ENCODE data around the gene TMC2. TPM values are rescaled to one million over a fixed set of nuclear protein-coding genes. Genes with fewer than 3 reads are reported as not detected.

The TMC2 gene
- total RNA-seq, 1 experiment from 2014 or later: not detected

- Histone ChIP-seq H3K4me1 (ENCODE audit: low read length) (no peaks in the 10 kb centered on the region), H3K4me2 (ENCODE audit: low read depth, low read length, poor library complexity, severe bottlenecking) (no peak overlapping the region), H4K20me1 (ENCODE audit: insufficient read depth, low read depth, low read length) (no peaks in the 10 kb centered on the region), H3K27me3 (ENCODE audit: low read length) (no peaks in the 10 kb centered on the region), H2AFZ (ENCODE audit: low read length) (no peak overlapping the region), H3K36me3 (ENCODE audit: insufficient read depth, low read length) (no peaks in the 10 kb centered on the region), H3K27ac (ENCODE audit: low read length) (no peak overlapping the region), H3K9ac (ENCODE audit: low read length) (no peak overlapping the region), H3K9me2 (replicated peaks; ENCODE audit: insufficient read depth, low read length) (no peaks in the 10 kb centered on the region), H3K9me3 (ENCODE audit: low read length) (no peaks in the 10 kb centered on the region), H3K4me3 (ENCODE audit: low read length) (no peak overlapping the region), H3K79me2 (ENCODE audit: low read length) (no peaks in the 10 kb centered on the region)
- no peak for DNase-seq
These were observed 438 bp upstream of the TMC2 start for GRCh38 chr20:2535711-2536559.

DNA sequence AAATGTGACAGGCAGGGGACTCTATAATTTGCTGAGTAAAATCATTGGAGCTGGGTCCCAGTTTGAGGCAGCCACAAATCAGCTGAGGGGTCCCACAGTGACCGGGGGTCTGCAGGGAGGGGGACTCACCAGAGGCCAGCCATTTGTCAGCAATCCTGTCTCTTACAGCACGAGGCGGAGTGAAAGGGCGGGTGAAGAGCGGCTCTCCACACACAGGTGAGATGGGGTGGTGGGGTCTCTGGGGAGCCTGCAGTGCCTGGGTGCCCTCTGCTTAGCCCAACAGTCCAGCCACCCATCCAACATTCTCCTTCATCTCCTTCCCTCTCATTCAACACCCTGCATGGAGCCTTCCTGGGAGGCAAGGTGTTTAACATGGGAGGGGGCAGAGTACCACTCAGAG lies 728 bp downstream of the TMC2 start:
- no peak overlapping the region for H3K27ac ChIP-seq (ENCODE audit: low read length)
- H3K9me2 ChIP-seq (replicated peaks; ENCODE audit: insufficient read depth, low read length): no peaks in the 10 kb centered on the region
- no peak overlapping the region for H3K4me3 ChIP-seq (ENCODE audit: low read length)
- no peaks in the 10 kb centered on the region for H4K20me1 ChIP-seq (ENCODE audit: insufficient read depth, low read depth, low read length)
- H3K79me2 ChIP-seq (ENCODE audit: low read length): no peaks in the 10 kb centered on the region
- H3K9ac ChIP-seq (ENCODE audit: low read length): no peak overlapping the region
- no peak overlapping the region for H2AFZ ChIP-seq (ENCODE audit: low read length)
- H3K36me3 ChIP-seq (ENCODE audit: insufficient read depth, low read length): no peaks in the 10 kb centered on the region
- no peaks in the 10 kb centered on the region for H3K9me3 ChIP-seq (ENCODE audit: low read length)
- no peak overlapping the region for H3K4me2 ChIP-seq (ENCODE audit: low read depth, low read length, poor library complexity, severe bottlenecking)
- H3K27me3 ChIP-seq (ENCODE audit: low read length): no peaks in the 10 kb centered on the region
- no peaks in the 10 kb centered on the region for H3K4me1 ChIP-seq (ENCODE audit: low read length)
- no peak for DNase-seq

DNA sequence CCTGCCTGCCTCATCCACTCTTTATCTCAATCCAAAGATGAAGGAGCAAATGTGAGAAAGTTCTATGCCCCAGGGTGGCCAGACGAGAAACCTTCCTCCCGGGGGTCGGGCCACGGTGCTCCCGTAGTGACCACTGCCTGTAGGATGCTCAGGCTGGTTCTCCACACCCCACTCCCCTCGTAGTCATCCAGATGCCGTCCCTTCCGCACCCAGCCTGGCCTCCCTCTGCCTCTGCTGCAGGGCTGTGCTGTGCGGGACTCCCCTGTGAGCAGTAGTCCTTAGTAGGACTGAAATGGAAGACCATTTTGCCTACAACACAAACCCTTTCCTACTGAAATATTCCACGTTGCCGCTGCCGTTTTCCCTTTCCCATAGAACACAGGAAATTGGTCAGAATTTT lies 2.0 kb downstream of the TMC2 start:
- H4K20me1 ChIP-seq (ENCODE audit: insufficient read depth, low read depth, low read length): no peaks in the 10 kb centered on the region
- H3K9me2 ChIP-seq (replicated peaks; ENCODE audit: insufficient read depth, low read length): no peaks in the 10 kb centered on the region
- no peak overlapping the region for H3K9ac ChIP-seq (ENCODE audit: low read length)
- H3K4me3 ChIP-seq (ENCODE audit: low read length): no peak overlapping the region
- no peak overlapping the region for H3K27ac ChIP-seq (ENCODE audit: low read length)
- no peaks in the 10 kb centered on the region for H3K27me3 ChIP-seq (ENCODE audit: low read length)
- H3K4me1 ChIP-seq (ENCODE audit: low read length): no peaks in the 10 kb centered on the region
- no peak overlapping the region for H3K4me2 ChIP-seq (ENCODE audit: low read depth, low read length, poor library complexity, severe bottlenecking)
- DNase-seq: no peak
- H3K9me3 ChIP-seq (ENCODE audit: low read length): no peaks in the 10 kb centered on the region
- H3K79me2 ChIP-seq (ENCODE audit: low read length): no peaks in the 10 kb centered on the region
- no peaks in the 10 kb centered on the region for H3K36me3 ChIP-seq (ENCODE audit: insufficient read depth, low read length)
- H2AFZ ChIP-seq (ENCODE audit: low read length): no peak overlapping the region

DNA sequence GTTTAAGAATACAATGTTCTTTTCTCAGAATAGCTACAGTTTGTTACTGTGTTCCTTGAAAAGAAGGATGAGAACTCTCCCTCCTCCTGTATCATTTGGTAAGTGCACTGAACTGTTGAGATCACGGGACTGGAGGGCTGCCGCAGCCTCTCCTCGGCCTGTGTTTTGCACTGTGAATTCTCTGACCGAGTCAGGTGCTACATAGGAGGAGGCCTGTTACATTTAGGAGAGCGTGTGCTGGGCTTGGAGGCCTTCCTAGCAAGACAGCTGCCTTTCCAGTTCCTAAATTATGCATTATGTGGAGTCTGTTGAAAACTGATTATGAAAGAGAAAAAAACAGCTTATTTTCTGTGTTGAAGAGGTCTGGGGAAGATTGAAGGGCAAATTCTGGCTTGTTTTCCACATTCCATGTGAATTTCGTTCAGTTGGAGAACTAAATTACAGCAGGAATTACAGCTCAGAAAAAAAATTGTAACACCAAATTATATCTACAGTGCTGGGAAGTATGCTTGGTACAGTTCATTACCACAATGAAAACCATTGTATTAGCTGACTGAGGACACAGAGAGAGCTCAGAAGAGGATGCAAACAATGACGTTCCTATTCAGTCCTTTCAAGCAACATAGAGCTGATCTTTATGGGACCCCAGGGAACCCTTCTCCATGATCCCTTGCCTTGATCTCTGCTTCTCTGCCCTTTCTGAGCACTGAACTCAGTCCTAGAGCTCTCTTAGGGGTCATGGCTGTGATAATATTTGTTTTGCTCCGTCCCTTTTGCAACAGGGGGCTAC lies 2.8 kb downstream of the TMC2 start:
- H3K9ac ChIP-seq (ENCODE audit: low read length): no peak overlapping the region
- no peaks in the 10 kb centered on the region for H3K9me2 ChIP-seq (replicated peaks; ENCODE audit: insufficient read depth, low read length)
- H3K79me2 ChIP-seq (ENCODE audit: low read length): no peaks in the 10 kb centered on the region
- H3K9me3 ChIP-seq (ENCODE audit: low read length): no peaks in the 10 kb centered on the region
- no peak overlapping the region for H3K4me3 ChIP-seq (ENCODE audit: low read length)
- no peak overlapping the region for H3K4me2 ChIP-seq (ENCODE audit: low read depth, low read length, poor library complexity, severe bottlenecking)
- H3K36me3 ChIP-seq (ENCODE audit: insufficient read depth, low read length): no peaks in the 10 kb centered on the region
- no peaks in the 10 kb centered on the region for H4K20me1 ChIP-seq (ENCODE audit: insufficient read depth, low read depth, low read length)
- no peaks in the 10 kb centered on the region for H3K27me3 ChIP-seq (ENCODE audit: low read length)
- H3K4me1 ChIP-seq (ENCODE audit: low read length): no peaks in the 10 kb centered on the region
- DNase-seq: no peak
- no peak overlapping the region for H3K27ac ChIP-seq (ENCODE audit: low read length)
- H2AFZ ChIP-seq (ENCODE audit: low read length): no peak overlapping the region

DNA sequence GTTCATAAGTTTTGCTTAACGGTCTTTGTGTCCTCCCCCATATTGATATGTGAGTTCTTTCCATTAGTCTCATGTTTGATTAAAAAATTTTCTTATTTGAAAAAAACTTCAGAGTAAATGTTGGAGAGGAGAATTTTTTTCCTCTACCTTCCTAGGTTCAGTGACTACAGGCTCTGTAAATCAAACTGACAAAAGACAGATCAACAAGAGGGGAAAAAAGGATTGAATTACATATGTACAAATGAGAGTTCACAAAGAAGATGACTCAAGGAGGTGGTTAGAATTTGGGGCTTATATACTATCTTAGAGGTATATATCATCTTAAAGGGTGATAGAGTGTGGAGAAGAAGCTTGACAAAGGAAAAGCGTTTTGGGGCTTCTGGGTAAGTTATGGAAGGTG lies 5.6 kb downstream of the TMC2 start:
- no peak overlapping the region for H2AFZ ChIP-seq (ENCODE audit: low read length)
- H3K36me3 ChIP-seq (ENCODE audit: insufficient read depth, low read length): no peaks in the 10 kb centered on the region
- H3K27me3 ChIP-seq (ENCODE audit: low read length): no peaks in the 10 kb centered on the region
- no peaks in the 10 kb centered on the region for H4K20me1 ChIP-seq (ENCODE audit: insufficient read depth, low read depth, low read length)
- H3K4me3 ChIP-seq (ENCODE audit: low read length): no peak overlapping the region
- H3K9ac ChIP-seq (ENCODE audit: low read length): no peak overlapping the region
- H3K27ac ChIP-seq (ENCODE audit: low read length): no peak overlapping the region
- H3K4me1 ChIP-seq (ENCODE audit: low read length): no peaks in the 10 kb centered on the region
- H3K4me2 ChIP-seq (ENCODE audit: low read depth, low read length, poor library complexity, severe bottlenecking): no peak overlapping the region
- no peaks in the 10 kb centered on the region for H3K79me2 ChIP-seq (ENCODE audit: low read length)
- no peak for DNase-seq
- no peaks in the 10 kb centered on the region for H3K9me2 ChIP-seq (replicated peaks; ENCODE audit: insufficient read depth, low read length)
- no peaks in the 10 kb centered on the region for H3K9me3 ChIP-seq (ENCODE audit: low read length)

DNA sequence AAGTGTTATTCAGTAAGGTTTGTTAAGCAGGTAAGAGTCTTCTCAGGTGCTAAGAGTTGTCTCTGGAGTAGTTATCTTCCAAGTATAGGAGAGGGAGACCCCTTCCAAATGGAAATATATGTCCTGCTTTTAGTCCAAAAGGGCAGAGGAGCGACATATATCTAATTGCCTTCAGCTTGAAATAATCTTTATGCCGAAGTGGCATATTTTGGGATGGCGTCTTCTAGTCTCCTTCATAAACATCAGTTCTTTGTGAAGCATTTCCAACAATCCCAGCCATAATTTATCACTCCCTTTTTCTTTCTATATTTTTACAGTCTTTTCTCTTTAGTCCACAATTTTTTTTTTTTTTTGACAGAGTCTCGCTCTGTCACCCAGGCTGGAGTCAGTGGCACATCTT lies 6.0 kb downstream of the TMC2 start:
- Histone ChIP-seq H3K9ac (ENCODE audit: low read length) (no peak overlapping the region), H3K9me2 (replicated peaks; ENCODE audit: insufficient read depth, low read length) (no peaks in the 10 kb centered on the region)

DNA sequence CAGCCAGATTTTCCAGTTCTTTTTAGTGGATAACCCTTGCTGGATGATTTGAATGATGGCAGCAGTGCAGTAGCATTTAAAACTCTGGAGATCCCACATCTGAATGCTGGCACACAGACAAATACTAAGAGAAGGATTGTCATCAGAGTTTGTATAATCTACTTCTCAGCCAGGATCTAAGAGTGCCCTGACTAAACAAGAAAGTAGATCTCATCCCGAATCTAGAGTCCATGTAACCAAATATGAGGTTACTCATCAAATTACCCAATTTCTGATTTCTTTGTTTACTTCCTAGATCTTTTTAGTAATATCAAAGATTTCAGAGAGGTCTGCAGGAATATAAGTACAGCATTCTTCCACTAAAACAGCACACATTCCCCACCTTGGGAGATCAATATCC lies 7.8 kb downstream of the TMC2 start:
- no peaks in the 10 kb centered on the region for H3K36me3 ChIP-seq (ENCODE audit: insufficient read depth, low read length)
- H3K4me3 ChIP-seq (ENCODE audit: low read length): no peak overlapping the region
- H3K27me3 ChIP-seq (ENCODE audit: low read length): no peaks in the 10 kb centered on the region
- H3K9ac ChIP-seq (ENCODE audit: low read length): no peak overlapping the region
- no peaks in the 10 kb centered on the region for H3K4me1 ChIP-seq (ENCODE audit: low read length)
- DNase-seq: no peak
- no peaks in the 10 kb centered on the region for H3K79me2 ChIP-seq (ENCODE audit: low read length)
- no peak overlapping the region for H2AFZ ChIP-seq (ENCODE audit: low read length)
- no peaks in the 10 kb centered on the region for H3K9me2 ChIP-seq (replicated peaks; ENCODE audit: insufficient read depth, low read length)
- H3K4me2 ChIP-seq (ENCODE audit: low read depth, low read length, poor library complexity, severe bottlenecking): no peak overlapping the region
- no peaks in the 10 kb centered on the region for H3K9me3 ChIP-seq (ENCODE audit: low read length)
- H4K20me1 ChIP-seq (ENCODE audit: insufficient read depth, low read depth, low read length): no peaks in the 10 kb centered on the region
- H3K27ac ChIP-seq (ENCODE audit: low read length): no peak overlapping the region

More for the DNA sequence above, 6.0 kb downstream of the TMC2 start:
- Histone ChIP-seq H3K4me3 (ENCODE audit: low read length) (no peak overlapping the region), H3K27me3 (ENCODE audit: low read length) (no peaks in the 10 kb centered on the region), H3K27ac (ENCODE audit: low read length) (no peak overlapping the region), H3K36me3 (ENCODE audit: insufficient read depth, low read length) (no peaks in the 10 kb centered on the region), H3K9me3 (ENCODE audit: low read length) (no peaks in the 10 kb centered on the region), H3K79me2 (ENCODE audit: low read length) (no peaks in the 10 kb centered on the region), H4K20me1 (ENCODE audit: insufficient read depth, low read depth, low read length) (no peaks in the 10 kb centered on the region), H3K4me2 (ENCODE audit: low read depth, low read length, poor library complexity, severe bottlenecking) (no peak overlapping the region), H2AFZ (ENCODE audit: low read length) (no peak overlapping the region), H3K4me1 (ENCODE audit: low read length) (no peaks in the 10 kb centered on the region)
- DNase-seq: no peak

DNA sequence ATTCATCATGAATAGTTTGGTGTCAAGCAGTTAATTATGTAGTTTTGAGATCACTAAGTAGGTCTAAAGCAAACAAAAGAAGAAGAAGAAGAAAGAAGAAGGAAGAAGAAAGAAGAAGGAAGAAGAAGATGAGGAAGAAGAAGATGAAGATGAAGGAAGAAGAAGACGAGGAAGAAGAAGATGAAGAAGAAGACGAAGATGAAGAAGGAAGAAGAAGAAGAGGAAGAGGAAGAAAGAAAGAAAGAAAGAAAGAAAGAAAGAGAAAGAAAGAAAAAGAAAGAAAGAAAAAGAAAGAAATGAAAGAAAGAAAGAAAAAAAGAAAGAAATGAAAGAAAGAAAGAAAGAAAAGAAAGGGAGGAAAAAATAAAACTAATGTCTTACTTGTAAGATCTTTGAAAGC lies 9.2 kb downstream of the TMC2 start:
- Histone ChIP-seq H3K27ac (ENCODE audit: low read length) (no peak overlapping the region), H3K4me2 (ENCODE audit: low read depth, low read length, poor library complexity, severe bottlenecking) (no peak overlapping the region), H2AFZ (ENCODE audit: low read length) (no peak overlapping the region), H4K20me1 (ENCODE audit: insufficient read depth, low read depth, low read length) (no peaks in the 10 kb centered on the region), H3K36me3 (ENCODE audit: insufficient read depth, low read length) (no peaks in the 10 kb centered on the region), H3K9me2 (replicated peaks; ENCODE audit: insufficient read depth, low read length) (no peaks in the 10 kb centered on the region), H3K9ac (ENCODE audit: low read length) (no peak overlapping the region), H3K27me3 (ENCODE audit: low read length) (no peaks in the 10 kb centered on the region), H3K4me3 (ENCODE audit: low read length) (no peak overlapping the region), H3K4me1 (ENCODE audit: low read length) (no peaks in the 10 kb centered on the region), H3K9me3 (ENCODE audit: low read length) (no peaks in the 10 kb centered on the region), H3K79me2 (ENCODE audit: low read length) (no peaks in the 10 kb centered on the region)
- no peak for DNase-seq

All from Karpas-422 (cell line).